Astrocyte of the hippocampus (primary cell): ENCODE data around the gene SLC35F2.
"Not testable (repeated sequence)": the region's sequence is repeated elsewhere in the genome, so short reads cannot be mapped to it uniquely, and the experiment has no call there.

Experiments used
- DNase-seq: peaks from one replicate; pipeline ENCODE4 v3.0.0; 2011; ENCODE audit warnings: low read depth, low spot score

Gene SLC35F2

DNA sequence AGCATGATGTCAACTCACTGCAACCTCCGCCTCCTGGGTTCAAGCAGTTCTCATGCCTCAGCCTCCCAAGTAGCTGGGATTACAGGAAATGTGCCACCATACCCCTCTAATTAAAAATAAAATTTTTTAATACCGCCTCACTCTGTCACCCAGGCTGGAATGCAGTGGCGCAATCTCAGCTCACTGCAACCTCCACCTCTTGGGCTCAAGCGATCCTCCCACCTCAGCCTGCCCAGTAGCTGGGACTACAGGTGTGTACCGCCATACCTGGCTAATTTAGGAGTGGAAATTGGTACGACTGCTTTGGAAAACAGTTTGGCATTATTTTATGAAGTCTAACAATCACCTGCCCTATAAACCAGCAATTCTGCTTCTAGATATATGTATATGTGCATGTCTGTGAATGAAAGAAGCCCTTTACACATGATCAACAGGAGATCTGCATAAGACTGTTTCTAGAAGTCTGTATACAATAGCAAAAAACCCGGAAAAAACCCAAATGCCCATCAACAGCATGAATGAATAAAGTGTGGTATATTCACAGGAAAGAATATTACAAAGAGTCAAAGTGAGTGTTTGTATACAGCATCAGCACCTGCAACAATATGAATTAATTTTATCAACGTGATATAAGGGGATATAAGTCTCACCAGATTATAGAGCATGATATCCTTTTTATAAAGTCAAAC lies 16.0 kb downstream of the SLC35F2 start:
- no peak for DNase-seq

- no peak for DNase-seq
These were observed 18.5 kb downstream of the SLC35F2 start for GRCh38 chr11:107840129-107840484.

DNA sequence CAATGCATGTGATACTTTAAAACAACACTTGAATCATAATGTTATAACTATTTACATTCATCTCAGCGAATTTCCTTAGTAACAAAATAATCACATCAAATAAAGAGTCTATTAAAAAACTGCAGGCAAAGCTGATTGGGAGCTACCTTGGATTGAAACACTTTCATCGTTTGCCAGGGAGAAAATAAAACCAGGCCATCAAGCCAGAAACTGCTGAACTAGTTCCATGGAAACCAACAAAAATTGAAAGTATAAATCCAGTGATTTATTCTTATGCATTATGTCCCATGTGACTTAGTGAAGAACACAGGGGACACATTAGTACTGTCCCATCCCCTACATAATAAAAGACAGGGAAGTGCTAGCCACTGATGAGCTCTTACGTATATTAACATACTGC lies 21.7 kb downstream of the SLC35F2 start:
- no peak for DNase-seq

GRCh38 chr11:107834995-107835394 lies 23.6 kb downstream of the SLC35F2 start:
- DNase-seq: no peak

DNA sequence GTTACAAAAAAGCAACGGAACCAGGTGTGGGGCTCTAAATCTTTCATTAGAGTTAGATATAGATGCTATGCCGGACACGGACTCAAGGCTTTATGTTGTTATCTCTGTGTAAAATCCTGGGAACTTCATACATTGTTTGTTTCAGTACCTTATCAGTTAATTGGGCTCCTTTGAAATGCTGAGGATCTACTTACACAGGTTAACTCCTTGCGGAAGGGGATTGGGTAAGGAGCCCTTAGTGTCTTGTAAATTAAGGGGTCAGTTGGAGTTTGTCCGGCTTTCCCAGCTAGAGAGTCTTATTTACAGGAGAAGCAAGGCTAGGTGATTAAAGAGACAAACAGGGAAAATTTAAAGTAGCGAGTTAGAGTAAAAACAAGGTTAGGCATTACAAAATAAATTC lies 24.7 kb downstream of the SLC35F2 start:
- DNase-seq: not testable (repeated sequence)

GRCh38 chr11:107830915-107831540 lies 27.6 kb downstream of the SLC35F2 start:
- DNase-seq: no peak

GRCh38 chr11:107827041-107827440 lies 31.5 kb downstream of the SLC35F2 start:
- DNase-seq: no peak

DNA sequence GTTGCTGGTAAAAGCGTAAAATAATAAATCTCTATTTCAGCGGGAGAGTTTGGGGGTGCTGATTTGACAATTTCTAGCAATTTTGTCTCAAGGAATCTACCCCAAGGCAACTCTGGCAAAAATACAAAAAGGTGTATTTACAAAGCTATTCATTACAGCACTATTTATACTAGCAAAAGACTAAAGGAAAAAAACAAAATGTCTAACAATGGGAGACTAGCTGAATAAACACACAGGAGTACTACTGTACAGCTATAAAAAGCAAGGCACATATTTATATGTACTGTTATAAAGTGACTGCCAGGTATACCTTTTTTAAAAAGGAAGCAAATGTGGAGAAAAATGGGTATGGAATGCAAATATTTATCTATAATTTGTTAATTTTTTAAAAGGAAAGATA lies 32.7 kb downstream of the SLC35F2 start:
- DNase-seq: no peak

DNA sequence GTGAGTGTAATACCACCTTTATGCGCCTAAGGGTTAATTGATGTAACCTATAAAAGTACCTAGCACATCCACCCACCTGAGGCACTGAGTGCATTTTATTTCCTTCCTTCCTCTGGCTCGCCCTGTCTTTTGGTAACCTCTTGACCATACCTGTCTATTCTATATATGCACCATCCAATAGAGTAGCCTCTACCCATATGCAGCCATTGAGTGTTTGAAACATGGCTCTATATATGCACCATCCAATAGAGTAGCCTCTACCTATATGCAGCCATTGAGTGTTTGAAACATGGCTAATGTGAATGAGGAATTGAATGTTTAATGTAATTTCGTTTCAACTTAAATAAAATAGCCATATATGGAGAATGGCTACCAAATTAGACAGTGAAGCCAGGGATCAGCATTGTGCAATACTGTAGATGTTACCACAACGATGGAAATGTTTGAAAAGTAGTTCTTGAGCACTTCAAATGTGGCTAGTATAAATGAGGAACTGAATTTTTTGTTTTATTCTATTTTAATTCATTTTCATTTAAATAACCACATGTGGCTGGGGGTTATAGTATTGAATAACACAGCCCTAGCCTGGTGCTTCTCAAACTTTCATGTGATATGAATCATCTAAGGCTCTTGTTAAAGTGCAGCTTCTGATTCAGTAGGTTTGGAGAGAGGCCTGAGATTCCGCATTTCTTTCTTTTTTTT lies 33.8 kb downstream of the SLC35F2 start:
- DNase-seq: no peak

DNA sequence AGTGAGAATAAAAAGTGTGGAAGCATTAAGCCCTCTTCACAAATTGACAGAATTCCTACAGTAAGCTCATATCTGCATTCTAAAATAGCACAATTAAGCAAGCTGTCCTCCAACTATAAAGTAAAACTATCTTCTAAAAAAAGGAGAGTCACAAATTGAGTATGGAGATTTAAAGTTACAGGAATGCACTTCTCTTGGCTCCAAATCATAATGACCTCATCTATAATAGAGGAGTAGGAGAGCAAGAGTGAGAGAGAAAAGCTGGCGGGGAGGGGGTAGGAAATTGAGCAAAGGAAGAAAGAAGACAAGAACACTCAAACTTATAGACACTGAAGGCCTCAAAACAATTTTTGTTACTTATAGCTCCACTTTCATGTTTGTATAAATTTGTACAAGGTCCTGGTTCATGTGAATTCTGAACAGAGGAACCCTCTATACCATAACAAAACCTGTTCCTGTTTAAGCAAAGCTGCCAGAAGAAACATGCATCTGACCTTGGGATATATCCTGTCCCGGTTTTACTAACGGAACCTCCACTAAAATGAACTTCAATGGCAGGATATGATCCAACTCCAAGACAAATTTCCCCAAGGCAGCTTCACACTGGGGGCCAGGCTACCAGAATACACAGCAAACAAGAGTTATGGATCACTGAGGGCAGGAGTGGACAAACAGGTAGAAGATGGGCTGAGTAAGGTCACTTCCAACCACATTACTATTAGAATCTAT lies 37.2 kb downstream of the SLC35F2 start:
- peak; percentile 55 for DNase-seq

- DNase-seq: peak; percentile 51
These were observed 39.1 kb downstream of the SLC35F2 start for GRCh38 chr11:107819361-107820014.

- no peak for DNase-seq
These were observed 40.1 kb downstream of the SLC35F2 start for GRCh38 chr11:107818491-107818890.

DNA sequence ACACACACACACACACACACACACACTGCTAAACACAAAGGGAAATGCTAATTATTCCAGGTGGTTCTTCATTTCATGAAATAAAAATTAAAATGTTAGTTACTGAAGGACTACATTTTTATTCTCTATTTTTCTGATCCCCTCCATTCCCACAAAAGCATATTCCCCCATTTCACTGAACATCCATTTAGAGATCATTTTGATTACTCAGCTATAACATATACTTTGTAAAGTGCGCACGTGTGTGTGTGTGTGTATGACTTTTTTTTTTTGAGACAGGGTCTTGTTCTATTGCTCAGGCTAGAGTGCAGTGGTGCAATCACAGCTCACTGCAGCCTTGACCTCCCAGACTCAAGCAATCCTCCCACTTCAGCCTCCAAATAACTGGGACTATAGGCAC lies 42.6 kb downstream of the SLC35F2 start:
- no peak for DNase-seq

DNA sequence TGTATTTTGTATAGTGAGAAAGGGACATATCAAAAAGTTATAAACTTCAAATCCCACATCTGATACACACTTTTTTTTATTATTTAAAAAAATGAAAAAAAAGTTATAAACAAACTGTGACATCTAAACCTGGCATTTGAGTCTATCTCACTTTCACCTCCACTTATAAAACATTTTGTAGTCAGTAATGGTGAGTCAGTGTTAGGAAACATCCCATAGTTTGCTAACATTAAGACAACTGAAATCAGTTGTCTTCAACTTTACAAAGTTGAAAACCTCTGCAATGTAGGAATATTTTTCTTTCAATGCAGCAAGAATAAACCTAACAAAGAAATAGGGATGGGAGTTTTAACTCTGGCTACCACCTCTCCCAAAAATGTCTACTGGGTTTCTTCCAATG lies 47.7 kb downstream of the SLC35F2 start:
- no peak for DNase-seq

- no peak for DNase-seq
These were observed 50.1 kb downstream of the SLC35F2 start for GRCh38 chr11:107808521-107808920.

DNA sequence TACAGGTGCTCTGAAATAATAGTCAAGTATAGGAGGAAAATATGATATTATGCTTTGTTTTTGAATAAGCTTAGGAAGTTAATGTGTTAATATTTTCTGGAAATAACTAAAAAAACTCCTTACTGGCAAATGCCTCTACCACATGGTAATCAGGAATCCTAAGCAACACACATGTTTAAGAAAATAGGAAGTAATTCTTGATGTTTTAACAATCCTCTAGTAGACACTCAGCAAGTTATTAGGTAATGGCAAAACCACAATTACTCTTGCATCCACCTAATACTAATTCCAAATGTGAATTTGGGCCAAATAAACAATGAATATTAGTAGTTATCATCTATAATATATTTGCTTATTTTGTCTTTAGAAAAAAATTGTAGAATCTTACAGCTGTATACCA lies 53.6 kb downstream of the SLC35F2 start:
- DNase-seq: no peak

DNA sequence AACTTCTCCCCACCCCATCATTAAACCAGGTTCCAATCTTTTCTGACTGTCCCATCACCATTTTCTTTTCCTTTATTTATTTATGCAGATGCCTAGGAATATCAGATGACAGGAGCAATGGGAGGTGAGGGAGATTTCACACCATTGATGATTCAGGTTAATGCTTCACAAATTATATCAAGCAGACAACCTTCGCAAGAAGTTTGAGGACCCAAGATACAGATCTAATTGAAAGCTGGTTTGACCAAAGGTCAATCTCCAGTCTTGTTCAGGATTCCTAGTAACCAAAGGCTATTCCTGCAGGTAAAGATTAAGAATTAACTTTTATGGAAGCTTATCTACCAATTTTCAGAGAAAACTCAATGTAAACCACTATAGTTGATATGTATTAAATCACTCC lies 54.4 kb downstream of the SLC35F2 start:
- no peak for DNase-seq

DNA sequence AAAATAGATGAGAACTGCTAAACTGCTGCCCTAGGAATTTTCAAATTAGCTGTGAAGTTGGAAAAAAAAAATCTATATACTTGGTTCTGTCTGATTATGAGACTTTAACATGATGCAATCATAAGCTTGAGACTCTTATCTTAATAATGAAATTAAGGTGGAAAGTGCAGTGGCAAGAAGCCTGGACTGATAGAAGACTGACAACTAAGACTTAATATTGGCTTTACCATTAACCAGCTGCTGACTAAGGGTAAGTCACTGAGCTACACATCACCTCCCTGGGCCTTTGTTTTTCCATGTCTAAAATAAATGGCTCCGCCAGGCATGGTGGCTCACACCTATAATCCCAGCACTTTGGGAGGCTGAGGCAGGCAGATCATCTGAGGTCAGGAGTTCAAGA lies 56.9 kb downstream of the SLC35F2 start:
- DNase-seq: no peak

GRCh38 chr11:107799218-107799859 lies 59.2 kb downstream of the SLC35F2 start:
- peak; percentile 84 for DNase-seq

DNA sequence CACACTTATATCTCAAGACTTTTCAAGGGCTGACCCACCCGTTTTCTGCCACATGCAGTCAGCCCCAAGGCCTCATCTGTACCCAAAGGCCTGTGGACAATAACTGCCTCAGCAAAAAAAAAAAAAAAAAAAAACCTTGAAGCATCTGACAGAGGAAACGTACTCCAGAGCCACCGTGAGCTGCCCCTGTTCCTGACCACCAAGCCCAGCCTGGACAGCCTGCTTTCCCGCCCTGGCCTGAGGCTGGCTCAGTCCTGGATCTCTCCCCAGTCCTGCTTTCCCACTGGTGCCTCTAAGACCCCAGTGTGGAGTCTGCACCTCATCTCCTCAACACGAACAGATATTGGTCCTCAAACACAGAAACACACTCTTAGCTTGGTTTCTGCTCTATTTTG lies 66.5 kb downstream of the SLC35F2 start:
- DNase-seq: no peak

DNA sequence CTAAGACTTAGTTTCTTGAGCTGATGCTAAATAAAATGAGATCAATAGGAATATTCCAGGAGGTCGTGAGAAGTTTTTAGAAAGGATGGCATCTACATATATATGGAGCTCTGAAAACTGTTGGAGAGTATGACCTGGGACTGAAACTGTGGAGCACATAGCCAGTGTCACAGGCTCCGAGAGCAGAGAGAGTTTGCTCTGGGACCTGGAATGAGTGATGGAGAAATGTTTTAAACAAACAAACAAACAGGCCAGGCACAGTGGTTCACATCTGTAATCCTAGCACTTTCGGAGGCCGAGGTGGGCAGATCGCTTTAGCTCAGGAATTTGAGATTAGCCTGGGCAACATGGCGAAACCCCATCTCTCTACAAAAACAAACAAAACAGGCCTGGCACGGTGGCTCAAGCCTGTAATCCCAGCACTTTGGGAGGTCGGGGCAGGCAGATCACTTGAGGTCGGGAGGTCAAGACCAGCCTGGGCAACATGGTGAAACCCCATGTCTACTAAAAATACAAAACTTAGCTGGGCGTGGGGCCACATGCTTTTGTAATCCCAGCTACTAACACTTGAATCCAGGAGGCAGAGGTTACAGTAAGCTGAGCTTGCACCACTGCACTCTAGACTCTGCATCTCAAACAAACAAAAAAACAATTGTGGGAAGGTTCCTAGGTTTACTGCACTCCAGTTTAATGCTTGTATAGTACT lies 67.1 kb downstream of the SLC35F2 start:
- DNase-seq: no peak
